CD4-positive, alpha-beta memory T cell (primary cell): ENCODE measurements around the gene NID1. TPM values are rescaled to one million over a fixed set of nuclear protein-coding genes. Genes with fewer than 3 reads are reported as not detected.

ENCODE experiments used
- CTCF ChIA-PET: fragments of 350-600 bp; sonication (Branson Sonifier 250); formaldehyde crosslinking; loops from one replicate; lab custom pipeline; 2021; ENCODE audit warnings: inconsistent platforms; ENCODE audit not compliant: partially characterized antibody; lab: Charles Lee
- POLR2A ChIA-PET: fragments of 350-600 bp; sonication (Branson Sonifier 250); formaldehyde crosslinking; loops from one replicate; lab custom pipeline; 2021; ENCODE audit not compliant: partially characterized antibody; lab: Charles Lee
- DNase-seq, 5 donors: peaks; one replicate each; pipeline versions ENCODE4 v3.0.0 to v3.0.0-alpha.2; 2020 to 2022; ENCODE audit warnings: mixed read lengths in 1 of 5
- H3K27ac ChIP-seq: one replicate; pipeline ENCODE4 v1.7.0; 2013; ENCODE audit warnings: low read depth, low read length
- H3K27me3 ChIP-seq: 2 replicates; pipeline ENCODE4 v1.7.0; 2013; ENCODE audit warnings: mild to moderate bottlenecking, low read length, moderate library complexity; ENCODE audit not compliant: insufficient read depth
- H3K36me3 ChIP-seq: 2 replicates; pipeline ENCODE4 v1.7.0; 2013; ENCODE audit warnings: mild to moderate bottlenecking, low read length, moderate library complexity; ENCODE audit not compliant: insufficient read depth
- H3K4me1 ChIP-seq: 2 replicates; pipeline ENCODE4 v1.7.0; 2013; ENCODE audit warnings: mild to moderate bottlenecking, low read length, moderate library complexity; ENCODE audit not compliant: insufficient read depth
- H3K4me3 ChIP-seq, 2 donors: one replicate each; pipeline ENCODE4 v1.7.0; 2013; ENCODE audit warnings: low read length in 2 of 2, mild to moderate bottlenecking in 1 of 2
- H3K9me3 ChIP-seq, 2 donors: one replicate each; pipeline ENCODE4 v1.7.0; 2013; ENCODE audit warnings: low read length in 2 of 2, control low read depth in 1 of 2; ENCODE audit not compliant: control insufficient read depth in 1 of 2
- H3K27ac Mint-ChIP-seq, 7 donors: one replicate each; pipeline ENCODE4 v1.8.0; 2020 to 2021; ENCODE audit warnings: mixed read lengths in 7 of 7, mild to moderate bottlenecking in 6 of 7, inconsistent platforms in 3 of 7, moderate library complexity in 3 of 7
- H3K27me3 Mint-ChIP-seq, 2 donors: one replicate each; pipeline ENCODE4 v1.8.0; 2020 to 2021; ENCODE audit warnings: mixed read lengths in 2 of 2
- H3K36me3 Mint-ChIP-seq, 2 donors: one replicate each; pipeline ENCODE4 v1.8.0; 2020 to 2021; ENCODE audit warnings: mixed read lengths in 2 of 2, inconsistent platforms in 1 of 2, mild to moderate bottlenecking in 1 of 2
- H3K4me1 Mint-ChIP-seq, 4 donors: one replicate each; pipeline ENCODE4 v1.8.0; 2020 to 2021; ENCODE audit warnings: mixed read lengths in 4 of 4, mild to moderate bottlenecking in 1 of 4
- H3K4me3 Mint-ChIP-seq, 8 donors: one replicate each; pipeline ENCODE4 v1.8.0; 2020 to 2021; ENCODE audit warnings: mixed read lengths in 8 of 8, mild to moderate bottlenecking in 7 of 8, moderate library complexity in 6 of 8, inconsistent platforms in 3 of 8
- H3K9me3 Mint-ChIP-seq, 8 donors: one replicate each; pipeline ENCODE4 v1.8.0; 2020 to 2021; ENCODE audit warnings: mixed read lengths in 8 of 8, mild to moderate bottlenecking in 5 of 8, inconsistent platforms in 3 of 8, moderate library complexity in 1 of 8
- intact Hi-C: fragments of 100-400 bp; cut with micrococcal nuclease; formaldehyde crosslinking; loops from one replicate; pipeline ENCODE4 v1.15.1; 2023
- polyA plus RNA-seq, 2 donors: library from polyadenylated mRNA; unstranded; fragments of 300-500 nt; fragmentation: Illumina TruSeq; gene quantifications; one replicate each; pipeline ENCODE4 v1.2.3, GENCODE V29; 2021
- total RNA-seq, 2 experiments: library from RNA; stranded (reverse); gene quantifications; one replicate each; pipeline ENCODE4 v1.2.3, GENCODE V29; 2021

Gene NID1
- total and polyA plus RNA-seq, 4 experiments from 2014 or later, result 0.08 to 0.17 TPM; not detected in 2

- Histone ChIP-seq H3K4me1 (peaks cover 11% of the 10 kb centered on the region), H3K27ac (no peak overlapping the region), H3K4me3 (no peak overlapping the region), H3K27me3 (no peaks in the 10 kb centered on the region), H3K36me3 (no peaks in the 10 kb centered on the region), H3K9me3 (no peaks in the 10 kb centered on the region)
- Mint-ChIP-seq H3K4me3 (no peak overlapping the region), H3K9me3 (peaks cover 4 to 16% (median 11%) of the 10 kb centered on the region in 8 donors), H3K27ac (no peak overlapping the region), H3K4me1 (peaks cover 4 to 13% (median 8%) of the 10 kb centered on the region in 4 donors), H3K36me3 (peaks cover 0 to 7% of the 10 kb centered on the region in 2 donors), H3K27me3 (no peaks in the 10 kb centered on the region)
- ChIA-PET CTCF (interaction anchor here (1.7 kb wide), 1 partner anchor 21 kb away, joined by 7 read pairs; no protein-coding TSS in a partner anchor), POLR2A (interaction anchor here (0.6 kb wide), 1 partner anchor 8 kb away, joined by 3 read pairs; no protein-coding TSS in a partner anchor)
- DNase-seq, result no peak
- intact Hi-C loops, result loop anchor here (10.0 kb wide), 1 partner anchor 72 kb away; the partner anchor contains the start of gene NID1
Observed at GRCh38 chr1:235992868-235993267, 72.0 kb downstream of the NID1 start.

DNA sequence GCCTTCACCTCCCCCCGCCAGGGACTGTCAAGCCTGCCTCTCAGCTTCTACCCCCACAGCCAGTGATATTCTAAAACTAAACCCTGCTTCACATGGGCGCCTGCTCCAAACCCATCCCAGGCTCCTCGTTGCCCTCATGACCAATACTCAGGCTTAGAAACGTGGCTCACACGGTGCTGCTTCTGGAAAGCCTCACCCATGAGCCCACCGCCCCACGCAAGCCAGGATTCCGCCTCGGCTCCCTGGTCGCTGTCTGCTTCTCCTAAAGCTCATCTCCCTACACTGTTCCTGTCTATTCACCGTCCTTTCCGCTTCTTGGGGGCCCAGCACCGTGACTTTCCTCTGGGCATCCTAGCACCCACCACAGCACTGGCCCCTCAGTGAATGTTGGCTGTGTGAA lies 72.5 kb downstream of the NID1 start:
- POLR2A ChIA-PET, result interaction anchor here (0.6 kb wide), 1 partner anchor 8 kb away, joined by 3 read pairs; no protein-coding TSS in a partner anchor
- peaks cover 4 to 21% (median 12%) of the 10 kb centered on the region in 8 donors for H3K9me3 Mint-ChIP-seq
- H3K27ac Mint-ChIP-seq, result peak overlapping the region in 1 of 7 donors; percentile 14
- Histone ChIP-seq H3K27ac (no peak overlapping the region), H3K4me3 (no peak overlapping the region), H3K27me3 (no peaks in the 10 kb centered on the region), H3K4me1 (peaks cover 8% of the 10 kb centered on the region), H3K9me3 (no peaks in the 10 kb centered on the region), H3K36me3 (no peaks in the 10 kb centered on the region)
- peaks cover 3 to 10% (median 6%) of the 10 kb centered on the region in 4 donors for H3K4me1 Mint-ChIP-seq
- no peak overlapping the region for H3K4me3 Mint-ChIP-seq
- no peaks in the 10 kb centered on the region for H3K27me3 Mint-ChIP-seq
- H3K36me3 Mint-ChIP-seq, result peaks cover 0 to 7% of the 10 kb centered on the region in 2 donors
- DNase-seq, result no peak
- CTCF ChIA-PET, result interaction anchor here (1.7 kb wide), 1 partner anchor 21 kb away, joined by 7 read pairs; no protein-coding TSS in a partner anchor
- intact Hi-C loops, result loop anchor here (10.0 kb wide), 1 partner anchor 72 kb away; the partner anchor contains the start of gene NID1

- Histone ChIP-seq H3K4me3 (no peak overlapping the region), H3K9me3 (no peaks in the 10 kb centered on the region), H3K27ac (no peak overlapping the region), H3K36me3 (no peaks in the 10 kb centered on the region), H3K4me1 (no peaks in the 10 kb centered on the region), H3K27me3 (no peaks in the 10 kb centered on the region)
- ChIA-PET CTCF (interaction anchor here (0.9 kb wide), 1 partner anchor 9 kb away, joined by 4 read pairs; no protein-coding TSS in a partner anchor), POLR2A (no interaction called here)
- H3K9me3 Mint-ChIP-seq, result peaks cover 4 to 26% (median 12%) of the 10 kb centered on the region in 8 donors
- intact Hi-C loops, result loop anchor here (10.0 kb wide), 1 partner anchor 74 kb away; the partner anchor contains the start of gene NID1
- peaks cover 0 to 2% (median under 1%) of the 10 kb centered on the region in 4 donors for H3K4me1 Mint-ChIP-seq
- no peak overlapping the region for H3K27ac Mint-ChIP-seq
- H3K27me3 Mint-ChIP-seq, result no peaks in the 10 kb centered on the region
- no peak for DNase-seq
- H3K4me3 Mint-ChIP-seq, result no peak overlapping the region
- H3K36me3 Mint-ChIP-seq, result peaks cover 0 to 7% of the 10 kb centered on the region in 2 donors
Observed at GRCh38 chr1:235990330-235990795, 74.5 kb downstream of the NID1 start.

DNA sequence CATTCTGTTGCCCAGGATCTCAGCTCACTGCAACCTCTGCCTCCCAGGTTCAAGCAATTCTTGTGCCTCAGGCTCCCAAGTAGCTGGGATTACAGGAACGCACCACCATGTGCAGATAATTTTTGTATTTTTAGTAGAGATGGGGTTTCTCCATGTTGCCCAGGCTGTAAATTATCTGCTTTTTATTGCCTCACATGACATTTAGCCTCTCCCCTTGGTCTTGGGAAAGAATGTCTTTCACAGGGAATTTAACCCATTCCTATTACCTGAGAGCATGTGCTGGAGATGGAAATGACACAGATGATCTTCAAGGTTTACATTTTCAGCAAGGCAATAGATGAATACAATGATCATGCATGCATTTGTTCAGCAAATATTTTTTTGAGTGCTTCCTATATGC lies 75.8 kb downstream of the NID1 start:
- H3K4me1 ChIP-seq, result no peaks in the 10 kb centered on the region
- H3K4me3 Mint-ChIP-seq, result no peak overlapping the region
- H3K36me3 Mint-ChIP-seq, result peaks cover 0 to 7% of the 10 kb centered on the region in 2 donors
- intact Hi-C loops, result no loop called here
- no peak overlapping the region for H3K27ac ChIP-seq
- POLR2A ChIA-PET, result no interaction called here
- no peaks in the 10 kb centered on the region for H3K27me3 Mint-ChIP-seq
- CTCF ChIA-PET, result no interaction called here
- no peak overlapping the region for H3K4me3 ChIP-seq
- no peaks in the 10 kb centered on the region for H3K9me3 ChIP-seq
- H3K4me1 Mint-ChIP-seq, result no peaks in the 10 kb centered on the region
- no peaks in the 10 kb centered on the region for H3K27me3 ChIP-seq
- DNase-seq, result no peak
- H3K36me3 ChIP-seq, result no peaks in the 10 kb centered on the region
- peaks cover 4 to 26% (median 12%) of the 10 kb centered on the region in 8 donors for H3K9me3 Mint-ChIP-seq
- no peak overlapping the region for H3K27ac Mint-ChIP-seq

GRCh38 chr1:235986869-235987268 lies 78.0 kb downstream of the NID1 start:
- H3K9me3 ChIP-seq, result no peaks in the 10 kb centered on the region
- no peaks in the 10 kb centered on the region for H3K27me3 ChIP-seq
- H3K4me1 ChIP-seq, result no peaks in the 10 kb centered on the region
- Mint-ChIP-seq H3K4me1 (no peaks in the 10 kb centered on the region), H3K9me3 (peaks cover 4 to 26% (median 12%) of the 10 kb centered on the region in 8 donors), H3K4me3 (no peak overlapping the region), H3K27ac (no peak overlapping the region), H3K36me3 (peaks cover 0 to 7% of the 10 kb centered on the region in 2 donors), H3K27me3 (no peaks in the 10 kb centered on the region)
- ChIA-PET POLR2A (no interaction called here), CTCF (no interaction called here)
- no peak overlapping the region for H3K4me3 ChIP-seq
- no peak for DNase-seq
- intact Hi-C loops, result no loop called here
- H3K36me3 ChIP-seq, result no peaks in the 10 kb centered on the region
- H3K27ac ChIP-seq, result no peak overlapping the region

DNA sequence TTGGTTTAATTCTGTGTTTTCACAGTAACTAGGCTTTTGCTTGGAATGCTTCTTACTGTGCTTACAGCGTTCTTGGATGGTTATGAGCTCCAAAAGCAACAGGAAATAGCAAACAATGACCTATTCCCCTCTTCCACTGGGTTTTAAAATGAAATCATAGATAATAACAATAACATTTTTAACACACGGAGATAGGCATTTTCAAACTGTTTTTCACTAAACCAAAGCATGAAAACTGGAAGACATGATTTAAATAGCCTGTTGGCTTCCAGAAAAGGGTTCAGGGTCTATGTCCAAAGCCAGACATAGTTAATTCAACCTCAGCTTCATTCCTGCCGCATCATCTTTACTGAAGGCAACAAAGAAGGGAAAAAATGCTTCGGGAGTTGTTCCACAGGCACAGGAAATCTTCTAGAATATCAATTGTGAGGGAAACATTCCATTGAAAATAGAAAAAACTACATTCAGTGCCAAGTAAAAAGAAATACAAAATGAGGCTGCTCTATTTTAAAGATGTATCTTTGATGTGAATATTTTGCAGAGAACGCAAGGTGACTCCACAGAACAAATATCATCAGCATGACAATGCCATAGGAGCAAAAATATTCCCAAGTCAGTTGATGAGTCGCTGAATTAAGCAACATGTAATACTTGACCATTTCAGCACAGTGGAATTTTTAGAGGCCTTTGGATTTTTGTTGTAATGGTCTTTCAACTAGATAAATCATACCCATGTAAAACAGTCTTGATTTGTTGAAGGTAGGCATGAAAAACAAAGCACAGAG lies 80.7 kb downstream of the NID1 start:
- no peak overlapping the region for H3K27ac ChIP-seq
- Mint-ChIP-seq H3K27ac (no peak overlapping the region), H3K27me3 (no peaks in the 10 kb centered on the region), H3K4me3 (no peak overlapping the region), H3K9me3 (peaks cover 0 to 15% (median 3%) of the 10 kb centered on the region in 8 donors), H3K4me1 (no peaks in the 10 kb centered on the region), H3K36me3 (no peaks in the 10 kb centered on the region)
- H3K27me3 ChIP-seq, result no peaks in the 10 kb centered on the region
- CTCF ChIA-PET, result interaction anchor here (5.2 kb wide), 1 partner anchor 12 kb away, joined by 39 read pairs; no protein-coding TSS in a partner anchor
- no peaks in the 10 kb centered on the region for H3K9me3 ChIP-seq
- intact Hi-C loops, result no loop called here
- no peak overlapping the region for H3K4me3 ChIP-seq
- DNase-seq, result no peak
- no peaks in the 10 kb centered on the region for H3K4me1 ChIP-seq
- H3K36me3 ChIP-seq, result no peaks in the 10 kb centered on the region
- POLR2A ChIA-PET, result interaction anchor here (0.7 kb wide), 1 partner anchor 12 kb away, joined by 3 read pairs; no protein-coding TSS in a partner anchor

DNA sequence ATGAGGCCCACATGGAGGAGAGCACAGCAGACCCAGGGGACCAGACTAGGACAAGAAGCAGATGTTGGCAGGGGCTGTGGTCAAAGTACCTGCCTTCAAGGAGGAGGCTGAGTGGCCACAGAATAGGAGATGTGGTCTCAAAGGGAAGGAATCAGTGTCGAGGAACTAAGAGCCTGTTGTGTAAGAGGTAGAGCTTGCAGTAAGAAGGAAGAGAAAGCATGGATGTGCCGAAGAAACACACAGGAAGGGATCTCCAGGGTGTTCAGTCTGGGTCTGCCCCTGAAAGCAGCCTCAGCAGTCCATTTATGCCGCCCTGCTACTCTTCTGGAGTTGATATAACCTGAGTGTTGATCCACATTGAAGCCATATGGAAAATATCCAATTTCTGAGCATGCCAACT lies 83.9 kb downstream of the NID1 start:
- ChIA-PET CTCF (interaction anchor here (5.2 kb wide), 1 partner anchor 9 kb away, joined by 39 read pairs; no protein-coding TSS in a partner anchor), POLR2A (no interaction called here)
- H3K4me1 Mint-ChIP-seq, result no peaks in the 10 kb centered on the region
- Histone ChIP-seq H3K27me3 (no peaks in the 10 kb centered on the region), H3K4me1 (no peaks in the 10 kb centered on the region), H3K9me3 (no peaks in the 10 kb centered on the region), H3K27ac (no peak overlapping the region), H3K36me3 (no peaks in the 10 kb centered on the region), H3K4me3 (no peak overlapping the region)
- peak overlapping the region in 2 of 7 donors; percentile 24 to 32 for H3K27ac Mint-ChIP-seq
- no peak for DNase-seq
- H3K9me3 Mint-ChIP-seq, result peaks cover 0 to 1% (median 0%) of the 10 kb centered on the region in 8 donors
- H3K27me3 Mint-ChIP-seq, result no peaks in the 10 kb centered on the region
- intact Hi-C loops, result no loop called here
- H3K36me3 Mint-ChIP-seq, result peaks cover 0 to 3% of the 10 kb centered on the region in 2 donors
- H3K4me3 Mint-ChIP-seq, result no peak overlapping the region
